Left renal pelvis (tissue), 4 donors: ENCODE data around the gene CA5A. TPM values are rescaled to one million over a fixed set of nuclear protein-coding genes. Genes with fewer than 3 reads are reported as not detected.
A peak's percentile ranks its signal among the peaks of the same experiment; 100 is the strongest.

Source experiments
- DNase-seq, 4 donors: peaks; one replicate each; pipeline ENCODE4 v3.0.0-alpha.2; 2013; ENCODE audit warnings: low read depth in 4 of 4, low spot score in 3 of 4
- polyA plus RNA-seq, 4 donors: library from polyadenylated mRNA; unstranded; fragments of 120-200 nt; gene quantifications; one replicate each; pipeline ENCODE4 v1.2.1, GENCODE V29; 2013; ENCODE audit not compliant: insufficient read length in 4 of 4

CA5A gene
- polyA plus RNA-seq, 4 donors = 0.07 to 0.27 (median 0.19) TPM

DNA sequence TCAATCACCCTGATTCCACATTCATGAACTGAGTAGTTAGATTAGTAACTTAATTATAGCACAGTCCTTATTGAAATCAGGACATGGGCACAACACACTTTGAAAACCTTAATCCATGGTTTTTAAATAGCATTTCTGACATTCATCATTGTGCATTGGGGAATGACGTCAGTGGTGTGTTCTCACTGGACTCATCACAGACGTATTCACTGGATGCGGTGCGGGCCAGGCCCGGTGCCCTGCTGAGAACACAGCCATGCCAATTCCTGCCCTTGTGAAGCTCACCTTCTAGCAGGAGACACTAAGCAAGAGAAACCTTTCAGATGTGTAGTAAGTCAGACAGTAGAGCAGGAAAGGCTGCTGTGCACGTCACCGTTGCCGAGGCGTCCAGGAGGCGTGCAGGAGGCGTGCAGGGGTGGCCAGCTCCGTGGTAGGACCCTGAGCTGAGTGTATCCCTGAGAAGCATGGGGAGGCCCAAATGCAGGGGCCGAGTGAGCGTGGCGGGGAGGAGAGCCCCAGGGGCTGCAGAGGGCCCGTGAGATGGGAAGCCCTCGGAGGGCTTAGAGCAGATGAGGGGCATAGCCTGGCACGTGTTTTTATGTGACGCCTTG lies 27.8 kb upstream of the CA5A start:
- DNase-seq = no peak

- DNase-seq = no peak
Observed at GRCh38 chr16:87963400-87963799, 27.1 kb upstream of the CA5A start.

GRCh38 chr16:87961623-87962022 lies 25.3 kb upstream of the CA5A start:
- DNase-seq = no peak

DNA sequence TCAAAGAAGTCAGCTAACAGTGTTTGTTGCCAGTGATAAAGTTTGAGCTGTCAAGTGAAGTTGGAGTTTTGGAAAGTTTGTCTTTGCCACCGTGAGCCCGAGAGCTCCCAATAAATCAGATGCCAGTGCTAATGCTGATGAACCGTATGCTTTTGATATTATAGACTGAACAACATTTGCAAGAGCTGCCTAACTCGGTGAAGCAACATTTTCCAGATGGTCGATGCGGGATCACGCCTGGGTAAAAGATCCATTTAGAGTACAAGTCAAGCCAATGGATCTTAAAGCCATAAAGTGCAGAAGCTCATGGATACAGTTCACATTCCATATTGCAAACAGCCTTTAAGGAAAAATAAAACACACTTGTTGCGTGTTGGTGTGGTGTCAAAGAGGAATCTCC lies 24.5 kb upstream of the CA5A start:
- DNase-seq = no peak

DNA sequence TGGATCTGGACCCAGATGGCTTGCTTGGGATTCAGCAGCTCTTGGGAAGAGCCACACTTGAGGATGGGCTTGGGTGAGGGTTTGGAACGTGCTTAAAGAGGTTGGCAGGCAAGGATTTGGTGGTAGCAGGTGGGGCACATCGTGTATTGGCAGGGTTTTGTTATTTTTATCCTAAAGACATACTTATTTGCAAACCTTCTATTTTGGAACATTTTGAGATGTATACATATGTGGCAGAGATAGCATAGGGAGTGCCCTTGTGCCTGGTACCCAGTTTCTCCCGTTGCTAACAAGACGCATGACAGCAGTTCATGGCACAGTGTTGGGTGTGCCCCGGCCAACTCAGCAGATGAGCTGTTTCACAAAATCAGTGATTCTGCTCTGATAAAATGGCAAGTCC lies 24.0 kb upstream of the CA5A start:
- DNase-seq = no peak

GRCh38 chr16:87959391-87959990 lies 23.2 kb upstream of the CA5A start:
- DNase-seq = no peak

GRCh38 chr16:87958632-87959031 lies 22.3 kb upstream of the CA5A start:
- no peak for DNase-seq

GRCh38 chr16:87957296-87958094 lies 21.2 kb upstream of the CA5A start:
- no peak for DNase-seq

DNA sequence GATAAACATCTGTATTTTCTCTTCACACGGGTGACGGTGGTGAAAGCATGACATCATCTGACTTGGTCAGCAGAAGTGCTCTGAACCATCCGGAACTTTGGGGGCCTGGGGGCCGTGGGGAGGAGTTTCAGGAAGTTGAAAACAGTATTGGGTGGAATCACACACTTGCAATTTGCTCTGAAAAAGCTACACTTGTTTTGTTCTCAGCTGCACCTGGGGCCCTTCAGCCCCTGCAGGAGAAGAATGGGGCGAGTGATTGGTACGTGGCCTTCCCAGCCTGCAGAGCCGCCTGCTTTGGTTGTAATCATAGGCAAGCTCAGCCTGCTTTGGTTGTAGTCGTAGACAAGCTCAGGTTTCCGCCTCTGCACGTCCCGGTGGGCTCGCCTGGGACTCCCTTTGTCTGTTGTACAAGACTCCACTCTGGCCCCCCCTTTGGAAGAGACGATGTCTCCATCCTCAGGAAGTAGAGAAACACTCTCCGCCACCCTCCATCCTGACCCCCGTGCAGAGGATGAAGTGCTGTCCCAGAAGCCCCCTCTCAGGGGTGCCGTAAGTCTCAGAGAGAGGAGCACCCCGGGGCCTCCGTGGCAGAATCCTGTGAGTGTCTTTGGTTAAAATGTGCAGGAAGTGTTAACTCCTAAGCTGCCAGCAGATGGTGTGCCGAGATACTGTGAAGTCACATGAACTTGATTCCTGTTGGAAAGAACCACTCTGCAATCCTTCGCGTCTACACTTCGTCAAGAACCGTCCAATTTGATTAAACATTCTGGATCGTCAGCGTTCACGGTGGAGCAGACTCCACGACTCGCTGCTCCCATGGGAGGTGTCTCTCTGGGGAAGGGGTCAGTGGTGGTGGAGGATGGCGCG lies 20.3 kb upstream of the CA5A start:
- DNase-seq = peak in 2 of 4 donors; percentile 41 to 50

GRCh38 chr16:87956098-87956364 lies 19.7 kb upstream of the CA5A start:
- no peak for DNase-seq

DNA sequence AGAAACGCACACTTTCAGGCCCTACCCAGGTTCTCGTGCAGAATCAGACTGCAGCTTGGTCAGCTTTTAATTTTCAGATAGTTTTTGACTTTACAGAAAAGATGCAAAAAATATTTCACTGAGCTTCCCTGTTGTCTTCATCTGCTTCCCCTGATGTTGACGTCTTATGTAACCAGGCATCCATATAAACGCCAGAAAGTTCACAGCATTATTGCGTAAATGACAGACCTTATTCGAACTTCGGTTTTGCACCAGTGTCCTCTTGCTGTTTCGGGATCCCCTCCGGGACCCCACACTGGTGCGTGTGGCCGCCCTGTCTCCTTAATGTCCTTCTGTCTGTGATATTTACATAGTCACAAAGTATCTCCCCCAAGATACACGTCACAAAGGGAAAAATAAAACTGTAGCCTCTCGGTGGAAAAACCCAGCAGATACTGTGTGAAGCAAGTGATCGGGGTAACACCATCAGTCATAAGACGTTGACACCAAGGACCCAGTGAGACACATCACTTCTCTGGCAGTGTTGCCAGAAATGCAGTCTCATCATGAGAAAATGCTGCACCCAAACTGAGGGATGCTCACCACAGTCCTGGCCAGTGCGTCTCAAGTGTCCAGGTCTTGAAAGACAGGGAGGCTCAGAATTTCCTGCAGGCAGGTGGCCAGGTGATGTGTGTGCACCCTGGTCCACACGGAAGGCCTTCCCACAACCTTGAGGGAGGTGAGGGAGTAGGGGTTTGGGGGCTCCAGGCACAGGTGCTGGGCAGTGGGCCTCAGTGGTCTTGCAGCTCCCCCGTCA lies 19.2 kb upstream of the CA5A start:
- DNase-seq = no peak

DNA sequence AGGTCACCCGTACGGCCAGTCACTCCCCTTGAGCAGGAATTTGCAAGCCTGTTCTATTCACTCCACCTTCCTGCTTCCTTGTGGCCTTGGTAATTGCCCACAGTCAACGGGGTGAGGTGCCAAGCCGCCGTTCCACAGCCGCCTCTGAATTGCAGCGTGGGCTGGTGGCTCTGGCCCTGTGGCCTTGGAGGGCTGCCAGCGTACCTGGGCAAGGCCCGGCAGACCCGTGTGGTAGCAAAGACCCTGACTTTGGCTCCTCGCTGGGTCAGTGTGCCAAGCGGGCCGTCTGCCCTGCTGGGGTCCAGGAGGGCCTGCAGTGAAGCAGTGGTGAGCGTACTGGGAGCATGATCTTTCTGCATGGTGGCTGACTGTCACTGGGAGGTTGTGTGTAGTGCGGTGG lies 18.5 kb upstream of the CA5A start:
- DNase-seq = no peak

- DNase-seq = no peak
Observed at GRCh38 chr16:87954361-87954760, 18.0 kb upstream of the CA5A start.

DNA sequence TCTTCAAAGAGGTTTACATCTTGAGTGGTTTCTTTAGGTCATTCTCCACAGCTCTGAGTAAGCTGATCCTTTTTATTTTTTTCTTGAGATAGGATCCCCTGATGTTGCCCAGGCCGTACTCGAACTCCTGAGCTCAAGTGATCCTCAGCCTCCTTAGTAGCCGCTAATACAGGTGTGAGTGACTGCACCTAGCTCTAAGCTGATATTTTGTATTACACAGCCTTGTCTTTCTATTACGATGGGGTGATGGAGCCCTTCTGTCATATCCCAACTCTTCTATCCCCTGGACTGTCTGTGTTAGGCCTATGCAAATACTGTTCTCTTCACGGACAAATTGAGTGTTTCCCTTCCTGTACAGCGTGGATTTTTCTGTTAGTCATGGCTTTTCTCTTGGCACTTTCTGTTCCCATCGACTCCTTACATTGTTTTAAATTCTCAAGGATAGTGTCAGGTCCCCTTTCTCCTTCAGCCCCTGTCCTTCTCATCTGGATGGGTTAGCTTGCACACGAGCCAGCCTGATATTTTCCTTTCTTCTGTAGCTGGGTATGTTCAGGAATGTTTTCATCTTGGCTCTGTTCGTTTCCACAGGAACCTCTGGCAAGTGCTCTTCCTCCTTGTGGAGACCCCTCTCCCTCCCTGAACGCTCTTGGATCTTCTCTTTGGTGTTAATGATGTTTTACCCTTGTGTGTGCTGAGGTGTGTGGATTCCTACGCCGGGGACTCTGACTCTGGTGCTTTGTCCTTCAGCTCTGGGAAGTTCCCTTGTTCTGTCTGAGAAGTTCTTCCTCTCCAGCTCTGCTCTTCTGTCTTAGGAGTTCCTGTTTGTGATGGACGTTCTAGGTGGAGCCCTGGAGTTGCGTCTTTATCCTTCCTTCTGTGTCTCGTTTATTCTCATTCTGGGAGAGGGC lies 17.2 kb upstream of the CA5A start:
- no peak for DNase-seq

GRCh38 chr16:87952751-87953150 lies 16.4 kb upstream of the CA5A start:
- DNase-seq = no peak

GRCh38 chr16:87951552-87952538 lies 15.5 kb upstream of the CA5A start:
- no peak for DNase-seq

GRCh38 chr16:87950765-87951551 lies 14.6 kb upstream of the CA5A start, which contains the start of gene BANP:
BANP (plus strand) TSS chr16:87951434; CDS start chr16:87975116, 23,682 bp downstream.
- DNase-seq = peak; percentile 95 to 97 (median 96)
